ENCODE data around the gene BTNL9. TPM values are rescaled to one million over a fixed set of nuclear protein-coding genes. Genes with fewer than 3 reads are reported as not detected.

BTNL9 gene
- total RNA-seq, 1 donor from 2014 or later: 99.8 TPM

- Histone ChIP-seq H3K27me3 (no peaks in the 10 kb centered on the region), H3K9me3 (no peaks in the 10 kb centered on the region), H3K4me1 (no peaks in the 10 kb centered on the region), H3K4me3 (no peak overlapping the region), H3K27ac (no peak overlapping the region), H3K36me3 (no peaks in the 10 kb centered on the region)
- DNase-seq (no peak), ATAC-seq (peak; percentile 15)
- no peak for TF ChIP-seq CTCF (IDR thresholded peaks at IDR 0.05)
- intact Hi-C loops (cut with DNase I): no loop called here
Observed at GRCh38 chr5:181035991-181036815, 3.9 kb upstream of the BTNL9 start.

GRCh38 chr5:181036816-181037364 is 3.2 kb upstream of the BTNL9 start:
- ATAC-seq (no peak), DNase-seq (no peak)
- Histone ChIP-seq H3K4me3 (no peak overlapping the region), H3K27ac (no peak overlapping the region), H3K27me3 (no peaks in the 10 kb centered on the region), H3K9me3 (no peaks in the 10 kb centered on the region), H3K36me3 (no peaks in the 10 kb centered on the region), H3K4me1 (no peaks in the 10 kb centered on the region)
- no peak for TF ChIP-seq CTCF (IDR thresholded peaks at IDR 0.05)
- intact Hi-C loops (cut with DNase I): no loop called here

- no peak overlapping the region for H3K27ac ChIP-seq
- ATAC-seq (peak; percentile 29), DNase-seq (no peak)
Observed at GRCh38 chr5:181037365-181037861, 2.7 kb upstream of the BTNL9 start.

GRCh38 chr5:181039471-181039870 is 595 bp upstream of the BTNL9 start:
- intact Hi-C loops (cut with DNase I): no loop called here
- Histone ChIP-seq H3K4me3 (no peak overlapping the region), H3K27me3 (no peaks in the 10 kb centered on the region), H3K9me3 (no peaks in the 10 kb centered on the region), H3K36me3 (no peaks in the 10 kb centered on the region), H3K27ac (peak overlapping the region; percentile 24), H3K4me1 (no peaks in the 10 kb centered on the region)
- ATAC-seq (no peak), DNase-seq (no peak)
- TF ChIP-seq CTCF (IDR thresholded peaks at IDR 0.05): no peak

More at GRCh38 chr5:181037365-181037861, 2.7 kb upstream of the BTNL9 start:
- intact Hi-C loops (cut with DNase I): no loop called here
- no peak overlapping the region for H3K4me3 ChIP-seq
- no peak for TF ChIP-seq CTCF (IDR thresholded peaks at IDR 0.05)
- H3K27me3 ChIP-seq: no peaks in the 10 kb centered on the region
- no peaks in the 10 kb centered on the region for H3K4me1 ChIP-seq
- H3K9me3 ChIP-seq: no peaks in the 10 kb centered on the region
- no peaks in the 10 kb centered on the region for H3K36me3 ChIP-seq

- no peak for DNase-seq
- no peaks in the 10 kb centered on the region for H3K27me3 ChIP-seq
- peak overlapping the region; percentile 30 for H3K27ac ChIP-seq
- no peaks in the 10 kb centered on the region for H3K4me1 ChIP-seq
- H3K9me3 ChIP-seq: no peaks in the 10 kb centered on the region
- no peak for ATAC-seq
- H3K4me3 ChIP-seq: peak overlapping the region; percentile 31
- no peak for TF ChIP-seq CTCF (IDR thresholded peaks at IDR 0.05)
- H3K36me3 ChIP-seq: no peaks in the 10 kb centered on the region
- intact Hi-C loops (cut with DNase I): no loop called here
Observed at GRCh38 chr5:181040631-181040945, 522 bp downstream of the BTNL9 start.

Measured in upper lobe of right lung (tissue), 1 donor.